ENCODE results near the gene TMEM258. TPM values are rescaled to one million over a fixed set of nuclear protein-coding genes. Genes with fewer than 3 reads are reported as not detected.

TMEM258 gene
- total RNA-seq, 2 experiments from 2014 or later, result 162 to 170 TPM

- H3K27me3 Mint-ChIP-seq, result no peaks in the 10 kb centered on the region
- no peaks in the 10 kb centered on the region for H3K4me1 Mint-ChIP-seq (ENCODE audit: low read depth)
- H3K4me3 Mint-ChIP-seq, result no peak overlapping the region
- H3K36me3 Mint-ChIP-seq (ENCODE audit: low read depth), result no peaks in the 10 kb centered on the region
- POLR2A ChIA-PET, result no interaction called here
- ATAC-seq (no peak), DNase-seq (no peak)
- no peaks in the 10 kb centered on the region for H3K9me3 Mint-ChIP-seq
- H3K27ac Mint-ChIP-seq, result no peak overlapping the region
- TF ChIP-seq CTCF (IDR thresholded peaks at IDR 0.05), result no peak
- intact Hi-C loops (cut with micrococcal nuclease), result no loop called here
- CTCF ChIA-PET, result interaction anchor here (1.5 to 2.3 kb wide), 2 partner anchors 9 to 58 kb away, joined by 4 to 7 read pairs; no protein-coding TSS in a partner anchor
Measured at GRCh38 chr11:61739413-61739812, 53.0 kb downstream of the TMEM258 start.

Other genes starting within 250 kb of the TMEM258 start
- gene SYT7, start 211.5 kb downstream of the TMEM258 start, total RNA-seq, result not detected
- under 1 TPM in 1 of 2 experiments, not detected in 1; 0.05 TPM for gene DAGLA, start 112.2 kb downstream of the TMEM258 start, total RNA-seq
- gene MYRF, start 40.0 kb downstream of the TMEM258 start, total RNA-seq, result 1 to 10 TPM in 1 of 2 experiments, under 1 TPM in 1; 0.97 to 1.6 TPM
- gene FEN1, start 312 bp upstream of the TMEM258 start, total RNA-seq, result 100 to 1,000 TPM; 109 to 114 TPM
- gene FADS1, start 24.4 kb upstream of the TMEM258 start, total RNA-seq, result 10 to 100 TPM; 33.9 to 34.4 TPM
- gene FADS2, start 35.7 kb upstream of the TMEM258 start, total RNA-seq, result 100 to 1,000 TPM; 131 to 134 TPM
- 10 to 100 TPM; 10.3 to 13.9 TPM for gene FADS3, start 98.9 kb upstream of the TMEM258 start, total RNA-seq
- not detected for gene RAB3IL1, start 125.0 kb upstream of the TMEM258 start, total RNA-seq
- gene BEST1, start 157.8 kb upstream of the TMEM258 start, total RNA-seq, result under 1 TPM; 0.61 to 0.83 TPM
- 100 to 1,000 TPM; 700 to 729 TPM for gene FTH1, start 175.0 kb upstream of the TMEM258 start, total RNA-seq